GM12878 (cell line): ENCODE results near the gene OVOL3. TPM values are rescaled to one million over a fixed set of nuclear protein-coding genes. Genes with fewer than 3 reads are reported as not detected.

Experiments used
- CEBPB ChIP-seq, 2 experiments: fragments of 150-350 bp in 1 of 2; IDR thresholded peaks; 2 replicates each; pipeline ENCODE4 v1.6.1; 2012 to 2014; ENCODE audit warnings: low read depth in 2 of 2, low read length in 2 of 2, borderline replicate concordance in 1 of 2, inconsistent platforms in 1 of 2
- CREB1 ChIP-seq: IDR thresholded peaks from 2 replicates; pipeline ENCODE4 v1.6.1; 2012; ENCODE audit warnings: low read depth, mild to moderate bottlenecking, inconsistent platforms
- EGR1 ChIP-seq, 2 experiments: IDR thresholded peaks; 1 replicate in 1 of 2; 2 replicates in 1 of 2; pipeline ENCODE4 v1.6.1; 2011 to 2012; ENCODE audit warnings: low read depth in 2 of 2, low read length in 2 of 2, borderline replicate concordance in 1 of 2, mild to moderate bottlenecking in 1 of 2, moderate library complexity in 1 of 2
- HSF1 ChIP-seq: fragments of 150-350 bp; IDR thresholded peaks from 2 replicates; pipeline ENCODE4 v1.6.1; 2014; ENCODE audit warnings: mild to moderate bottlenecking, low read depth, low read length
- IKZF1 ChIP-seq: fragments of 450-650 bp; conservative IDR thresholded peaks from 2 replicates; pipeline ENCODE4 v1.6.1; 2017; ENCODE audit warnings: antibody characterized with exemption, mild to moderate bottlenecking
- NKRF ChIP-seq: fragments of 450-650 bp; conservative IDR thresholded peaks from 2 replicates; pipeline ENCODE4 v1.6.1; 2017; ENCODE audit warnings: mild to moderate bottlenecking, moderate library complexity
- PAX5 ChIP-seq: IDR thresholded peaks from 2 replicates; pipeline ENCODE4 v1.6.1; 2011; ENCODE audit warnings: low read depth, low read length, borderline replicate concordance
- POLR2AphosphoS5 ChIP-seq: IDR thresholded peaks from 2 replicates; pipeline ENCODE4 v1.6.1; 2011; ENCODE audit warnings: mild to moderate bottlenecking, low read length, inconsistent platforms
- POU2F2 ChIP-seq: IDR thresholded peaks from 3 replicates; pipeline ENCODE4 v1.6.1; 2011; ENCODE audit warnings: low read depth, mild to moderate bottlenecking, low read length, borderline replicate concordance
- RFX5 ChIP-seq: IDR thresholded peaks from 2 replicates; pipeline ENCODE4 v1.6.1; 2011; ENCODE audit warnings: low read depth, low read length, improper control_type of control experiment
- SRF ChIP-seq, 2 experiments: IDR thresholded peaks; 2 replicates each; pipeline ENCODE4 v1.6.1; 2011; ENCODE audit warnings: low read depth in 2 of 2, low read length in 2 of 2, mild to moderate bottlenecking in 1 of 2, moderate library complexity in 1 of 2
- TCF3 ChIP-seq: IDR thresholded peaks from 2 replicates; pipeline ENCODE4 v1.6.1; 2012; ENCODE audit warnings: low read depth, mild to moderate bottlenecking, low read length, borderline replicate concordance; ENCODE audit not compliant: insufficient read depth
- YY1 ChIP-seq: IDR thresholded peaks from 2 replicates; pipeline ENCODE4 v1.6.1; 2011; ENCODE audit warnings: low read depth, mild to moderate bottlenecking, low read length
- ZNF687 ChIP-seq: fragments of 450-650 bp; IDR thresholded peaks from 2 replicates; pipeline ENCODE4 v1.6.1; 2017; ENCODE audit warnings: mild to moderate bottlenecking, moderate library complexity
- polyA plus RNA-seq, 11 experiments: library from polyadenylated mRNA; depleted of rRNA in 4 of 11; unstranded in 6 of 11; stranded (reverse) in 5 of 11; fragments of >200 nt; fragmentation: Nextera tagmentation in 4 of 11; fragmentation: Illumina TruSeq in 1 of 11; extraction: Ambion mirVana in 4 of 11; extraction: Trizol in 1 of 11; gene quantifications; 1 replicate in 1 of 11; 2 replicates in 10 of 11; pipeline versions ENCODE4 v1.2.1 to v1.2.3, GENCODE V29; 2011 to 2016; ENCODE audit warnings: inconsistent platforms in 2 of 11, missing spikeins in 2 of 11, low read depth in 1 of 11
- total RNA-seq, 4 experiments: library from RNA; depleted of rRNA in 3 of 4; stranded (reverse); fragments of >200 nt in 3 of 4; fragmentation: Illumina TruSeq in 1 of 4; extraction: Trizol in 1 of 4; gene quantifications; 2 replicates each; pipeline versions ENCODE4 v1.2.1 to v1.2.3, GENCODE V29; 2013 to 2021

Gene OVOL3
- total and polyA plus RNA-seq, 10 of the 15 experiments (the other 5 are each of a cell fraction or from before 2014, with no cell fraction given): 0.43 TPM; not detected in 9

GRCh38 chr19:36115453-36116343 lies 4.8 kb downstream of the OVOL3 start, which contains the start of gene TBCB (continued):
- TF ChIP-seq NKRF: peak; percentile 14
- peak; percentile 1 for TF ChIP-seq CREB1
- TF ChIP-seq YY1: peak; percentile 90
- no peak for TF ChIP-seq ZNF687
- TF ChIP-seq POU2F2: peak; percentile 45; the same call in 1 of the 3 replicates
- no peak for TF ChIP-seq HSF1
- TF ChIP-seq EGR1 (IDR thresholded peaks at IDR 0.05; ENCODE audit: borderline replicate concordance in 1 of 2, low read depth in 2 of 2, low read length in 2 of 2): 0 out of 3 replicates have a peak, but pooled peaks of 1 of the 2 experiments have one; percentile 11
- no peak for TF ChIP-seq CEBPB (IDR thresholded peaks at IDR 0.05; ENCODE audit: borderline replicate concordance in 1 of 2, low read depth in 2 of 2, low read length in 2 of 2)
- TF ChIP-seq TCF3: 0 out of 2 replicates have a peak, but pooled peaks have one; percentile 44
- peak; percentile 73; the same call in 1 of the 2 replicates for TF ChIP-seq POLR2AphosphoS5
- 0 out of 4 replicates have a peak, but pooled peaks of 1 of the 2 experiments have one; percentile 2 for TF ChIP-seq SRF (IDR thresholded peaks at IDR 0.05; ENCODE audit: low read depth in 2 of 2, low read length in 2 of 2)
- TF ChIP-seq IKZF1: 0 out of 2 replicates have a peak, but pooled peaks have one; percentile 34
- 0 out of 2 replicates have a peak, but pooled peaks have one; percentile 3 for TF ChIP-seq RFX5
- peak; percentile 52; the same call in 1 of the 2 replicates for TF ChIP-seq PAX5
